ENCODE measurements around the gene MPDZ.

Gene MPDZ

DNA sequence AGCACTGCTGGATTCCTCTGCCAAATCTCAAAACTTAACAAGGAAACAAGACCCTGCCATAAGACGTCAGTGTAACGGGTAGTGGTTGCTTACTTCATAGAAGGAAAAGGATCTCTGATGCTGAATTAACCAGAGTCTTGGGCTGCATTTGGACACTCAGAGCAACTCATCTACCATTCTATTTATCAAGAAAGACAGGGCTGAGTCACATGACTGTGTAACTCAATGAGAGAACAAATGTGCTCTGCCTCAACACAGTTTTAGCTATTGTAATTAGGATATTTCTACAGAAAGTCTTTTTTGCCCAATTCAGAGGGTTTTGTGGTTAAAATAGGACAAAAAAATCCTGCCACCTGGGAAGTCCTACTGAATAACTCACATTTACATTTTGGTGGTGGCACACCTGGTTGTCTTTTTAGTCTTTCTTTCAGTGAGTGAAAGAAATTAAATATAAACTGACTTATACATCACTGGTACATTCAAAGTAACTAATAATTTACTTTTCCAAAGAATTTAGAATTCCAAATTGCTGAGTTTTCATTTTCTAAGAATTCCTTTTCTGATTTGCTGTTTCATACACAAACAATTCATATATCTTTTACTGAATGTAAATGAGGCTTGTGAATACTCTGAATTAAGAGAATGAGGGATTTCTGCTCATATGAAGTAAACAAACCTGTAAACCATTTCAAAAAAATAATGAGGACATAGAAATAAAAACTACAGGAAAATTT is 104.4 kb downstream of the MPDZ start:
- no peak for DNase-seq

DNA sequence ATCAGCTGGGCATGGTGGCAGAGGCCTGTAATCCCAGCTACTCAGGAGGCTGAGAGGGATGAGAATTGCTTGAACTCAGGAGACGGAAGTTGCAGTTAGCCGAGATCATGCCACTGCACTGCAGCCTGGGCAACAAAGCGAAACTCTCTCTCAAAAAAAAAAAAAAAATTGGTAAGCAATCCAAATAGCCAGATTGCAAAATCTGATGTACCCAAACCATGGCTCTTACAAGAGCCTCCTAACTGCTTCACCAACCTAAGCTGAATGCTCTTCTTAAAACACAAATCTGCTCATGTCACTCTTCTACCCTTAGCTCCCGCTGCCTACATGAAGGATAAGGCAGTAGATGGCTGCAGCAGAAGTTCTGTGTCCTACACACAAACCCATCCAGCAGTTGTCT is 105.9 kb downstream of the MPDZ start:
- no peak for DNase-seq

- DNase-seq = no peak
Observed at GRCh38 chr9:13171261-13171660, 108.2 kb downstream of the MPDZ start.

DNA sequence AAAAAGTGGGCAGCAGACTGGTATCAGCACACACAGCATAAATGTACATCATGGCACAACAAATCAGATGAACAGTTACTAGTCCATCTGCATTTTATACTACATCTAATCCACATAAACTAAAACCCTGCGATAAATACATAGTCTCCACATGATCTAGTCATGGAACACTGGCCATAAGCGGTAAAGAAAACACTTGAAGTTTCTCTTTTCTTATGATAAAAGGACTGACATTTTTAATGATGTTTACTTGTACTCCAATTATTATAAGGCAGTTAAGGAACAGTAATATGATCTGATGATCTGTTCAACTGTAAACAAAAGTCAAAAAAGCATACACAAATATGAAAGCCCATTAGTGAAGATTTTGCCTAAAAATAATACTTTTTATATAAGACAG is 112.5 kb downstream of the MPDZ start:
- DNase-seq = no peak

DNA sequence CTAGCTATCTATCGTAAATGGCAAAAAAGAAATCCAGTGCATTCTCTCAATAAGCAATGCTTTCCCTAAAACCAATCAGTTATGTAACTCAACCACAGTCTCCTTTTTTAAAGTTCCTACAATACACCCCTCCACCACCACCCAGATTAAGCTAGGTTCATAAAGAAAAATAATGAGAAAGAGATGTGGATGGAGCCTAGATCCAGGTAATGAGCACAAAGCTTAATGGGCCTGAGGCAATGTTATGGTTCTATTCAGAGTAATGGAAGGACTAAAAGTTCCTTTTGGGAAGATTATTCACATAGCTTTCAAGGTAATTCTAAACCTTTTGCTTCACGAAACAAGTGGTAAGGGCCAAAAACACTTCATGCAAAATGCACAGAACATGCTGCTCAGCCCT is 113.5 kb downstream of the MPDZ start:
- DNase-seq = no peak

DNA sequence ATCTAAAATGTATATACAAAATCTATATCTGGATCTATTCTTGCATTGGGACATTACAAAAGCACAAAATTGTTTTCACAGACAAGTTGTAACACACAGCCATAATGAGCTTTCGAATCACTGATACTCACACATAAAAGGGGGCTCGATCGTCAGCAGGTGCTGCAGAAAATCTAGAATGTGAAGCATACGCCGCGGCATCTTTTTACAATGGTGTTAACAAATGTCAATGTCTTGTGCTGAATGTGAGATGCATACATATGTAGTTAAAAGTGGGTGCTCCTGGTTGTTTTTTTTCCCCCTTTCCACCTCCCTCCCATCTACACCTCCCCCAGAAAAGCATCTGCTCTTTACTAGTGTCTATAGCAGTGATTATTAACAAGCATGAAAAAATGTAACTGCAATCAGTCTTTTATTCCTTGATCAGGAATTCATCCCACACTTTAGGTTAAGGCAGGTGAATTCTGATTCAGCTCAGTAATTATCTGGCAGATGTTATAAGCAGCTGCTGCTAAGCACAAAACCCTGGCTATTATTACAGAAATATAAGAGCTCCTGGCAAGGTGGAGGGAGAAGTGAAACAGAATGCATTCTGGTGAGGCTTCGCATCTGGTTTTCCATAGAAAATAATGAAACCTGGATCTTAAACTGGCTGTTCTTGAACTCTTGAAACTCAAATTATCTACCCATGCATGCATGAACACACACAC is 114.1 kb downstream of the MPDZ start:
- peak; percentile 53 for DNase-seq

DNA sequence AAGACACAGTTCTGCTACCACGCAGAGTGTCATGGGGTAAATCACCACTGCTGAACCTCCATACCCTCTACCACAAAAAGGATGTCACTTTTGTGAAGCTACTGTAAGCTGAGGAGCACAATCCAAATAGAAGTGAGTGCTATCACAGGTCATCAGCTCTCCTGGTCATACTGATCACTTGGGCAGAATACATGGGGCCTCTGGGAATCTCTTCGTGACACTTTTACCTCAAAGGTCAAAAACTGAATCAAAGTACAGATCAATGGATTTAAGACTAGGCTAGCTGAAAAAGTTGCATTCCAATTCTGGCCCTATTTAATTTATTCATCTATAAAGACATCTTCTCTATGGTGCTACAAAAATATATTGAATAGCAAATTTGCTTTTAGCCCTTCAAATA is 115.5 kb downstream of the MPDZ start:
- DNase-seq = no peak

DNA sequence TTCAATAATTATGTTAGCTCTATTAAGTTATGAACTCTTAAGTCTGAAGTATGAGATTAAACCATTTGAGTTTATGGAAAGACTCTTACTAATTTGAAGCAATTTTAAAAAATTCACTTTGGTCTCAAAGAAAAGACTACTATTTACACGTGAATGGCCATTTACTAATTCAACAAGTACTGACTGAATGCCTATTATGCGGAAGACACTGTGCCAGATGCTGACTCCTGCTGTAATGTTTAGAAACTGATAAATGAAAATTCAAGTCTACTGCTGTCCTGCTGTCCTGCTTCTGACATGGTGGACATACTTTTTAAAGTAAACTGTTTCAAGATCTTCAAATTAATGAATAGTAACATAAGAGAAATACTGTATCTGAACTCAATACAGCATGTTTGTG is 116.2 kb downstream of the MPDZ start:
- DNase-seq = no peak

GRCh38 chr9:13160051-13160450 is 119.4 kb downstream of the MPDZ start:
- DNase-seq = no peak

- DNase-seq = no peak
Observed at GRCh38 chr9:13158986-13159385, 120.5 kb downstream of the MPDZ start.

DNA sequence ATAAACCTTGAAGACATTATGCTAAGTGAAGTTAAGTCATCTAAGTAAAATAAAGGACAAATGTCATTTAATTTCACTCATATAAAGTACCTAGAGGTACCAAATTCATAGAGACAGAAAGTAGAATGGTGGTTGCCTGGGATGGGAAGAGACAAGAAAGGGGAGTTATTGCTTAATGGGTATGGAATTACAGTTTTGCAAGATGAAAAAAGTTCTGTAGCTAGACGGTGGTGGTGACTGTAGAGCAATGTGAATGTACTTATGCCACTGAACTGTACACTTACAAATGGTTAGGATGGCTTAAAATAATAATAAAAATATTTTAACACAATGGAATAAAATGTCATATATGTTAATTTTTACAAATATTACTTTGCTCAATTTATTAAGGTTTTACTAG is 128.0 kb downstream of the MPDZ start:
- DNase-seq = no peak

GRCh38 chr9:13149454-13149853 is 130.0 kb downstream of the MPDZ start:
- no peak for DNase-seq

GRCh38 chr9:13146840-13147239 is 132.7 kb downstream of the MPDZ start:
- no peak for DNase-seq

- DNase-seq = no peak
Observed at GRCh38 chr9:13145340-13145739, 134.2 kb downstream of the MPDZ start.

GRCh38 chr9:13144166-13144775 is 135.2 kb downstream of the MPDZ start:
- no peak for DNase-seq

GRCh38 chr9:13143281-13143680 is 136.2 kb downstream of the MPDZ start:
- DNase-seq = no peak

DNA sequence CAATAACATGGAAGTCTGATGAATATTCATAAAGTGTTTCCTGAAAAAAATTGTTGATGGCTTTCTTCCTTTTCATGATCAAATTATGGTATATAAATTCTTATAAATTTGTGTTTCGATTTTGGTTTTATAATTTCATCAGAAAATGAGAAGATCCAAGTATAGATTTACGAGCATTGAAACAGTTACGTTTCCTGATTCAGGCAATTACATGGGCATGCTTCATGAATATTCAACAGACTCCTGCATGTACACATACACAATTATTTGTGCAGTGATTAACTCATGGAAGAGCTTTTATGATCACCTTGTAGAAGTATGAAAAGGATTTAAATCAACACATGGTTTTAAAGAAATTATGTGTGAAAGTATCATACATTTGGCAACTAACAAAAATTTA is 136.7 kb downstream of the MPDZ start:
- DNase-seq = no peak

DNA sequence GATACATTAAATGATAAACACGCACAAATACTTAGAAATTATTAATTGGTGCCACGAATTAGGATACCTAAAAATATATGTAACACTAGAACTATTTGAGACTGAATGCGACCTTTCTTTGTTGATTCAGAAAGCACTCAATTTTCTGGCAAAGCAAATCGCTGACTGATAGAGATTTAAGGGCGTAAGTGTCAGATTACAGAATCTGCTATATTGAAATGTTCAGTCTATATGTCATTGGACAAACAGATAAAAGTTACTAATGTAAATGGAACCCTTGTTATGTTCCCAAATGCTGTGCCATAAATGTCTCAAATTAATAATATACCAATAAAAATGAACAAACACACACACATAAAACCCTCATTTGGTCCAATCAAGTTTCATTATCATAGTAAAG is 137.9 kb downstream of the MPDZ start:
- no peak for DNase-seq

DNA sequence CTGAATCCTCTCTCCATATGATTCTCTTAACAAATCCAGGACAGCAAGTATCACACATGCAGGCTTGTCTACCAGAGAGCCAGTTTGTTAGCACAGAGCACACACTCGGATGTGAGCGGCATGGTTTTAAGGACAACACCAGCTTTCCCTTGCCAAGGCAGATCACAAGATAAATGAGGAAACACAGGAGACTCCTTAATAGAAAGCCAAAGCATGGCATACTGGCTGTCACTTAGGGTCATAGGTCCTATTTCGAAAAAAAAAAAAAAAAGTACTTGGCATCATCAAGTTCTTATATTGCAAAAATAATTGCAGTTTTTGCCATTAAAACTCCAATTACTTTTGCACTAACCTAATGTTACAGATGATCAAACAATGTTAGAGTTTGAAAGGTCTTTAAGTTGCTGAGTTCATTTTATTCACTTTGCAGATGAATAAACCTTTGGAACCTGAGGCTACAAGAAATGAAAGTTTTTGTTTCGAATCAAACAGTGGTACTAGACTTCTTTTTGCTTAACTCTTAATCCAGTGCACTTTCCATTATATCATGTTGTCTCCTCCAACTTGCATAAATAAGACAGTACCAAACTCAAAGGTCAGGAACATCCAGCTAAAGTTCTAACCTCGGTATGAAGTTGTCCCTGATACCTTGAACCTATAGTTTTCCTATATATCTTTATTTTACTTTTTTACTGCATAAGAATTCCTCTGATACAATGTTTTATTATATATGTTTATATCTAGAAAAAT is 138.5 kb downstream of the MPDZ start:
- DNase-seq = no peak

DNA sequence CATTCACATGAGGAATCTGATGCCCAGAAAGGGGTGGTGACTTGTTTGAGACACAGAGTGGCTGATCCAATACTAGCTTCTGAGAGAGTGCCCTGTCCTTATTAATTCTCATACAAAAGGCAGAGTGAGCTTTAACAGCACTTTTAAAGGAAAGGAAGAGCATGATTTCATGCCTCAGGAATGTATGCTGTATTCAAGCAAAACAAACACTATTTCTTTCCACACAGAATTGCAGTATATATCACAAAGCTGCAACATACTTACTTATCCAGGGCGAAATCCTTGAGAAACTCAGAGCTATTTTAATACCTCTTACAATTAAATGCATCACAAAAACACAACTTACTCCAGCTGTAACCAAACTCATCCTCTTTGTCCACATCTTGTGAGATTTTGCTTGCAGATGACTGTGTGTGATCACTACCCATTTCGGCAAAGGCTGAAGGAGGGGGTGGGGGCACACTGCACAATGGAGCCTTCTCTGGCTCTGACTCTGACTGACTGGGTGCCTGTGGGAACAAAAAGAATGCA is 139.8 kb downstream of the MPDZ start:
- no peak for DNase-seq

- no peak for DNase-seq
Observed at GRCh38 chr9:13137426-13137825, 142.1 kb downstream of the MPDZ start.

DNA sequence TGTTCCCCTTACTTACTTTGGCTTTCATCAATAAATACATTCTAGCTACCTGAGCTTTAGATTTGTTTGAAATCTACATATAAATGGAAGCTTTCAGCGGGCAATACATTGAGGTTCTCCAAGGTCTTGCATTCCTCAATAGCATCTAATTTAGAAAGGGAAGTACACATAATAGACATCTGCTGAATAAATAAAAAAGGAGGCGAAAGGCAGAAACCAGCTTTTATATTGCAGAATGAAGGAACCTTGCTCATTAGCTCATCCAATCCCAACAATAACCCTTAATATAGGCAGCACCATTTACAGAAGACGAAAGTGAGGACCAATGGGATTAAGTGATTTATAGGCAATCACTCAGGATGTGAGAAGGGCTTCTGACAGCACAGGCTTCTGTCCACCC is 147.5 kb downstream of the MPDZ start:
- no peak for DNase-seq

DNA sequence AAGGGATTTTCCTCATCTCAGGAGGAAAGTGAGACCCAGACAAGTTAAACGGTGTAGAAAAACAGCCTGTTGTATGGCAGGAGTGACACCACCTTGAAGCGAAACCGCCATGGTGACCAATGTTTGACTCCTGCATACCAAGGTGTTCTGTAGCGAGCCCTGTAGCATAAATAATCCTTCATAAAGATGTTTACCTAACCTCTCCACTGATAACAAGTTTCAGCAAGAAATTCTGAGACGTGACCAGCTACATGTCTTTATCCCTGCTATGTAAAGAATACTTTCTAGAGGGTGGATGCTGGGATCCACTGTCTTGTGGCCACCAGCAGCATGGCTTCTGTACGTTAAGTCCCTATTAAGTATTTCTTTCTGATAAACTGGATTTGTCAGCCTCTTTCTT is 148.1 kb downstream of the MPDZ start:
- no peak for DNase-seq

All from NCI-H1436 (cell line).